GM10266 (cell line): Measurements from ENCODE around the gene C14orf132.

Source experiments
- DNase-seq: peaks from one replicate; pipeline ENCODE4 v3.0.0; 2012; ENCODE audit errors: extremely low spot score
- CTCF ChIP-seq: IDR thresholded peaks from 2 replicates; pipeline ENCODE4 v1.5.1; 2012; ENCODE audit warnings: mild to moderate bottlenecking, low read depth; ENCODE audit not compliant: control insufficient read depth, insufficient read depth; ENCODE audit errors: missing control alignments

C14orf132 gene

DNA sequence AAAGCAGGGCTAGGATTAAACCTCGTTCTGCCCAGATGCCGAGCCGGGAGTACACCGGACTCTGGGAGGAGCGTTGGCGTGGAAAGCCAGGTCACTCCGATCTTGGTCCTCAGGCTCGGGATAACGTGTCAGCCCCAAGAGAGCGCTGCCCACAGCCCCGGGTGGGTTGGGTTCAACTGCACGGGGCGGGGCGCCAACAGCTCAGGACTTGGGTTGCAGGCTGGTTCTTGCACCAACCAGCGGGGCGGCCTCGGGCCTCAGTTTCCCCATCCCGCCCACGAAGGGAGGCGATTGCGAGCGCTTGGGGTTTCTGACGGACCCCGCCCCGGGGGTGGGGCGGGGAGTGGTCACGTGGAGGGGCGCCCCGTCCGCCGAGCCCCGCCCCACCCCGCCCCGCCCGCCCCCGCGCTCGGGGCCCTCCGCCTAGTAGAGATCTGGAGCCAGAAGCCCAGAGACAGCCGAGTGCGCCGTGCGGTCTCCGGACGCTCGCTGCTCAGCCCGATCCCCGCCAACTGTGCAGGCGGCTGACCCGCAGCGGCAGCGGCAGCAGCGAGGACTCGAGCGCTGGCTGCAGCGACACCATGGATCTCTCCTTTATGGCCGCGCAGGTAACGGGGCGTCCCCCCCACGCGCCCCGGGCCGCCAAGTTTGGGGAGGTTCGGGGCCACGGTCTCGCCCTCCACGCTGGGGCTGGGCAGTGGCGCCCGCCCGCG, at the start of gene C14orf132:
C14orf132 (plus strand) TSS at position 443 of the 713 bp plus-strand sequence; CDS start at position 582, 139 bp downstream.
- TF ChIP-seq CTCF = no peak
- peak; percentile 76 for DNase-seq

GRCh38 chr14:95993768-95994592, 45.2 kb upstream of the C14orf132 start:
- TF ChIP-seq CTCF = peak; percentile 59
- DNase-seq = peak; percentile 44

- TF ChIP-seq CTCF = no peak
- no peak for DNase-seq
Measured at GRCh38 chr14:95994593-95994928, 44.6 kb upstream of the C14orf132 start.

GRCh38 chr14:95998656-95999055, 40.5 kb upstream of the C14orf132 start:
- DNase-seq = no peak
- no peak for TF ChIP-seq CTCF

DNA sequence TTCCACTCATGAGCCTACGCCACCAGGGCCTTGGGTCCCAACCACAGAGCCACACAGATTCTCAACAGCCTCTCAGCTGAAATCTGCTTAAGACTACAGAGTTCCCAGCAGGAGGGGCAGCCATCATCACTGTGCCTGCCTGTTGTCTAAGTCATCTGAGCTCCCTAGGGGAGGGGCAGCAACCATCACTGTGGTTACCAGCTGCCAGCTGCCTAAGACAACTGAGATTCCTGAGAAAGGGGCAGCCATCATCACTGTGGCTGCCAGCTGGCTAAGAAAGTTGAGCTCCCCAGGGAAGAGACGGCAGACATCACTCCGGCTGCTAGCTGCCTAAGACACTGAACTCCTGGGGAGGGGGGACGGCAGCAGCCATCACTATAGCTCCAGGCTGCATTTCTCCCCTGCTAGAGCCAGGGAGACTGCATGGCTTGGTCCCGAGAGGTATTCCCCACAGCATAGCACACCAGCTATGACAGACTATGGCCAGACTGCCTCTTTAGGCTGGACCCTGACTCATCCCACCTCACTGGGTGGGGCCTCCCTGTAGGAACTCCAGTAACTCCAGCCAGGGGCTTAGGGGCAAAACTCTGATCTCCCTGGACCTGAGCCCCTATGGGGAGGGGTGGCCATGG, 37.2 kb upstream of the C14orf132 start:
- no peak for DNase-seq
- TF ChIP-seq CTCF = no peak

GRCh38 chr14:96002498-96002884, 36.7 kb upstream of the C14orf132 start:
- no peak for TF ChIP-seq CTCF
- DNase-seq = no peak
